HepG2 (cell line): Measurements from ENCODE around the gene C19orf18.
"Not testable (repeated sequence)": the region's sequence is repeated elsewhere in the genome, so short reads cannot be mapped to it uniquely, and the experiment has no call there.

Experiments used
- FOXO4 ChIP-seq: sonication (generic); formaldehyde crosslinking; conservative IDR thresholded peaks from 2 replicates; pipeline ENCODE4 v1.8.1; 2023; ENCODE audit warnings: missing genetic modification reagents
- GTF2F1 ChIP-seq: fragments of 150-350 bp; IDR thresholded peaks from 2 replicates; pipeline ENCODE4 v1.6.1; 2014; ENCODE audit warnings: low read length
- HNRNPL ChIP-seq: fragments of 200-400 bp; formaldehyde crosslinking; IDR thresholded peaks from 2 replicates; pipeline ENCODE4 v1.6.1; 2017; ENCODE audit warnings: mild to moderate bottlenecking, low read depth, low read length
- KLF9 ChIP-seq: IDR thresholded peaks from 2 replicates; pipeline ENCODE4 v1.6.1; 2016; ENCODE audit warnings: low read depth
- POLR2A ChIP-seq, 2 experiments: IDR thresholded peaks; 2 replicates each; pipeline ENCODE4 v1.6.1; 2011; ENCODE audit warnings: low read depth in 2 of 2, low read length in 2 of 2, mild to moderate bottlenecking in 1 of 2, moderate library complexity in 1 of 2; ENCODE audit not compliant: insufficient read depth in 1 of 2
- U2AF2 ChIP-seq: fragments of 200-400 bp; formaldehyde crosslinking; IDR thresholded peaks from 2 replicates; pipeline ENCODE4 v1.6.1; 2017; ENCODE audit warnings: low read depth, mild to moderate bottlenecking, low read length
- ZBTB37 ChIP-seq: sonication (generic); formaldehyde crosslinking; IDR thresholded peaks from 2 replicates; pipeline ENCODE4 v1.4.0; 2020; ENCODE audit warnings: mild to moderate bottlenecking, missing genetic modification reagents
- ZBTB46 ChIP-seq: sonication (generic); formaldehyde crosslinking; IDR thresholded peaks from 2 replicates; pipeline ENCODE4 v1.4.0; 2020; ENCODE audit warnings: mild to moderate bottlenecking, missing genetic modification reagents, borderline replicate concordance
- ZMYM2 ChIP-seq: sonication (generic); formaldehyde crosslinking; IDR thresholded peaks from 2 replicates; pipeline ENCODE4 v1.8.0; 2022; ENCODE audit warnings: mild to moderate bottlenecking, missing genetic modification reagents
- ZNF160 ChIP-seq: sonication (generic); formaldehyde crosslinking; IDR thresholded peaks from 2 replicates; pipeline ENCODE4 v1.8.0; 2022; ENCODE audit warnings: mild to moderate bottlenecking, inconsistent platforms, missing genetic modification reagents
- ZNF431 ChIP-seq: sonication (generic); formaldehyde crosslinking; IDR thresholded peaks from 2 replicates; pipeline ENCODE4 v1.9.0; 2022; ENCODE audit warnings: missing genetic modification reagents, low read depth, mild to moderate bottlenecking, borderline replicate concordance

GRCh38 chr19:57916168-57916995 lies 58.0 kb downstream of the C19orf18 start, which contains the start of gene ZNF417:
- TF ChIP-seq FOXO4; KLF9 (CRISPR knock-in tag); HNRNPL; U2AF2; ZBTB46 (CRISPR knock-in tag); ZBTB37 (CRISPR knock-in tag); GTF2F1; ZNF160 (CRISPR knock-in tag): not testable (repeated sequence)
- TF ChIP-seq POLR2A (IDR thresholded peaks at IDR 0.05; ENCODE audit: insufficient read depth in 1 of 2, low read depth in 2 of 2, low read length in 2 of 2) (peak; percentile 72 to 80), ZNF431 (CRISPR knock-in tag) (0 out of 2 replicates have a peak, but pooled peaks have one; percentile 23), ZMYM2 (0 out of 2 replicates have a peak, but pooled peaks have one; percentile 46)
